ENCODE measurements around the gene MLYCD. TPM values are rescaled to one million over a fixed set of nuclear protein-coding genes. Genes with fewer than 3 reads are reported as not detected.

Gene MLYCD
- total RNA-seq, 1 donor from 2014 or later: 2.8 TPM

DNA sequence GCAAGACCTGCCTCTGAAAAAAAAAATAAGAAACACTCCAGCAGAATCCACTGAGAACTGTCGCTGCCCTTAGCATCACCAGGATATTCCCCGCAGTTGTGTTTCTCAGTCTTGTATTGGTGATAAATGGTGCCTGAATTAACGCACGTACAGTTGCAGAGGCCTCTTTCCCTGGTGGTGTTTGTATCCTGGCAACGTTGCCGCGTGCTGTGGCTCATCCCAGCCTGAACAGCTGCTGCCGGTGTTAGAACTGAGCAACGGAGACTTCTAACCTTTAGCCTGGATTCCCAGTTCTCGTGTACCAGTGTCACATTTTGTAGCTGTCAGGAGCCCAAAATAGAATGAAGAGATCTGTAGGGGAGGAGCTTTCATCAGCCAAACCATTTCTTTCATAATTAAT, 4.8 kb downstream of the MLYCD start:
- FAIRE-seq: no peak

DNA sequence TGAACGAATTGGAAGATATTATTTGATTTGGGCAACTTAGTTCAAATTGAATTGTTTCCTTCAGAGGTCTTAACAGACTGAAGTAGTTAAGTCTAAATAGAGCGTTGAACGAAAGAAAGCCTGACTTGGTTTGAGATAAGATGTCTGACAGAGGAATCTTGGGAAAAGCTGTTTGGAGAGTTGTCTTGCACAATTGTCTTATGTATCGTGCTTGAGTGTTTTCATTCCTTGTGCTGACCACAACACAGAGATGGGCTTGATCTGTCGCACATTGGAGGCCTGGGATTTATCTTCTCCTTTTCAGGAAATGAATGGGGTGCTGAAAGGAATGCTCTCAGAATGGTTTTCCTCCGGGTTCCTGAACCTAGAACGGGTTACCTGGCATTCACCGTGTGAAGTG, 7.8 kb downstream of the MLYCD start:
- H3K4me1 Mint-ChIP-seq (ENCODE audit: low read depth, unreplicated experiment): peaks cover 5% of the 10 kb centered on the region

More for the DNA sequence above, 4.8 kb downstream of the MLYCD start:
- Mint-ChIP-seq H3K27ac (ENCODE audit: unreplicated experiment) (no peak overlapping the region), H3K9me3 (ENCODE audit: unreplicated experiment) (no peaks in the 10 kb centered on the region), H3K27me3 (ENCODE audit: low read depth, unreplicated experiment) (no peaks in the 10 kb centered on the region), H3K36me3 (ENCODE audit: low read depth, unreplicated experiment) (peaks cover 7% of the 10 kb centered on the region), H3K4me1 (ENCODE audit: low read depth, unreplicated experiment) (peaks cover 16% of the 10 kb centered on the region), H3K4me3 (ENCODE audit: unreplicated experiment) (no peak overlapping the region)
- H3K4me1 ChIP-seq (ENCODE audit: insufficient read depth, low read length): peaks cover 12% of the 10 kb centered on the region
- no peaks in the 10 kb centered on the region for H3K27me3 ChIP-seq (ENCODE audit: insufficient read depth, low read length)
- no peak overlapping the region for H2AFZ ChIP-seq (ENCODE audit: low read depth, low read length)
- DNase-seq (ENCODE audit: low read depth): peak; percentile 8
- H3K36me3 ChIP-seq (ENCODE audit: insufficient read depth, low read length): no peaks in the 10 kb centered on the region
- no peaks in the 10 kb centered on the region for H3K9me3 ChIP-seq (ENCODE audit: insufficient read depth, low read depth, low read length)
- peaks cover 26% of the 10 kb centered on the region for H4K20me1 ChIP-seq (ENCODE audit: insufficient read depth, low read length)
- no peaks in the 10 kb centered on the region for H3K79me2 ChIP-seq (ENCODE audit: insufficient read depth, low read length)
- no peak overlapping the region for H3K9ac ChIP-seq (ENCODE audit: low read length)
- no peak overlapping the region for H3K4me2 ChIP-seq (ENCODE audit: low read length)
- no peak overlapping the region for H3K27ac ChIP-seq (ENCODE audit: low read depth, low read length)
- H3K4me3 ChIP-seq (ENCODE audit: insufficient read depth, low read depth, low read length): no peak overlapping the region
- TF ChIP-seq, protein P1, sequence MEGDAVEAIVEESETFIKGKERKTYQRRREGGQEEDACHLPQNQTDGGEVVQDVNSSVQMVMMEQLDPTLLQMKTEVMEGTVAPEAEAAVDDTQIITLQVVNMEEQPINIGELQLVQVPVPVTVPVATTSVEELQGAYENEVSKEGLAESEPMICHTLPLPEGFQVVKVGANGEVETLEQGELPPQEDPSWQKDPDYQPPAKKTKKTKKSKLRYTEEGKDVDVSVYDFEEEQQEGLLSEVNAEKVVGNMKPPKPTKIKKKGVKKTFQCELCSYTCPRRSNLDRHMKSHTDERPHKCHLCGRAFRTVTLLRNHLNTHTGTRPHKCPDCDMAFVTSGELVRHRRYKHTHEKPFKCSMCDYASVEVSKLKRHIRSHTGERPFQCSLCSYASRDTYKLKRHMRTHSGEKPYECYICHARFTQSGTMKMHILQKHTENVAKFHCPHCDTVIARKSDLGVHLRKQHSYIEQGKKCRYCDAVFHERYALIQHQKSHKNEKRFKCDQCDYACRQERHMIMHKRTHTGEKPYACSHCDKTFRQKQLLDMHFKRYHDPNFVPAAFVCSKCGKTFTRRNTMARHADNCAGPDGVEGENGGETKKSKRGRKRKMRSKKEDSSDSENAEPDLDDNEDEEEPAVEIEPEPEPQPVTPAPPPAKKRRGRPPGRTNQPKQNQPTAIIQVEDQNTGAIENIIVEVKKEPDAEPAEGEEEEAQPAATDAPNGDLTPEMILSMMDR (IDR thresholded peaks at IDR 0.05; ENCODE audit: insufficient read depth, low read depth, low read length): no peak
- no peak for TF ChIP-seq EZH2 (IDR thresholded peaks at IDR 0.05; ENCODE audit: insufficient read depth, low read length)

DNA sequence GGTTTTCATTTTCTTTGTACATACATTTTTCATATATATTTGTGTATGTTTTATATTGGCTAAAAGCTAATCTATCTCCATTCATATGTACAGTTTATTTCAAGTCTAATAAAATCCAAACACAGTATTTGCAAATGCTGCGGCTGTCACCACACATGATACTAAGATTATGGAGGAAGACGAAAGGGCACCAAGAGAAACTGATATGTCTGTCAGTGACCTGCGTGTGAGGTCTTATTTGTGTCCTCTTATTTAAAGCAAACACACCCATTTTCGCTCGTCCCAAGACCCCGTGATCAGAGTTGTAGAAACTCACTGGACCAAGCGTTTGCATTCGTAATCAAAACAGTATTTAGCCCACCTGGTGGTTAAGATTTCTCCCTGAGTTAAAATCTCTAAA, 8.2 kb downstream of the MLYCD start:
- Histone ChIP-seq H2AFZ (ENCODE audit: low read depth, low read length) (no peak overlapping the region), H3K27ac (ENCODE audit: low read depth, low read length) (no peak overlapping the region), H3K4me3 (ENCODE audit: insufficient read depth, low read depth, low read length) (no peak overlapping the region), H3K9ac (ENCODE audit: low read length) (no peak overlapping the region), H3K9me3 (ENCODE audit: insufficient read depth, low read depth, low read length) (no peaks in the 10 kb centered on the region), H3K79me2 (ENCODE audit: insufficient read depth, low read length) (no peaks in the 10 kb centered on the region), H3K4me1 (ENCODE audit: insufficient read depth, low read length) (no peaks in the 10 kb centered on the region), H3K27me3 (ENCODE audit: insufficient read depth, low read length) (no peaks in the 10 kb centered on the region), H3K4me2 (ENCODE audit: low read length) (no peak overlapping the region), H4K20me1 (ENCODE audit: insufficient read depth, low read length) (peaks cover 11% of the 10 kb centered on the region), H3K36me3 (ENCODE audit: insufficient read depth, low read length) (no peaks in the 10 kb centered on the region)
- no peak for FAIRE-seq
- H3K4me1 Mint-ChIP-seq (ENCODE audit: low read depth, unreplicated experiment): peaks cover 5% of the 10 kb centered on the region
- no peak for DNase-seq (ENCODE audit: low read depth)
- peaks cover 15% of the 10 kb centered on the region for H3K36me3 Mint-ChIP-seq (ENCODE audit: low read depth, unreplicated experiment)
- H3K4me3 Mint-ChIP-seq (ENCODE audit: unreplicated experiment): no peak overlapping the region
- no peak overlapping the region for H3K27ac Mint-ChIP-seq (ENCODE audit: unreplicated experiment)
- no peaks in the 10 kb centered on the region for H3K27me3 Mint-ChIP-seq (ENCODE audit: low read depth, unreplicated experiment)
- no peaks in the 10 kb centered on the region for H3K9me3 Mint-ChIP-seq (ENCODE audit: unreplicated experiment)
- TF ChIP-seq, protein P1 (IDR thresholded peaks at IDR 0.05; ENCODE audit: insufficient read depth, low read depth, low read length): no peak

More for the DNA sequence above, 7.8 kb downstream of the MLYCD start:
- peaks cover 13% of the 10 kb centered on the region for H4K20me1 ChIP-seq (ENCODE audit: insufficient read depth, low read length)
- no peak overlapping the region for H3K9ac ChIP-seq (ENCODE audit: low read length)
- no peak for FAIRE-seq
- no peaks in the 10 kb centered on the region for H3K36me3 ChIP-seq (ENCODE audit: insufficient read depth, low read length)
- H3K9me3 Mint-ChIP-seq (ENCODE audit: unreplicated experiment): no peaks in the 10 kb centered on the region
- no peak overlapping the region for H3K4me2 ChIP-seq (ENCODE audit: low read length)
- TF ChIP-seq, protein P1 (IDR thresholded peaks at IDR 0.05; ENCODE audit: insufficient read depth, low read depth, low read length): no peak
- no peak for TF ChIP-seq EZH2 (IDR thresholded peaks at IDR 0.05; ENCODE audit: insufficient read depth, low read length)
- no peaks in the 10 kb centered on the region for H3K27me3 Mint-ChIP-seq (ENCODE audit: low read depth, unreplicated experiment)
- no peaks in the 10 kb centered on the region for H3K9me3 ChIP-seq (ENCODE audit: insufficient read depth, low read depth, low read length)
- H2AFZ ChIP-seq (ENCODE audit: low read depth, low read length): no peak overlapping the region
- H3K27ac ChIP-seq (ENCODE audit: low read depth, low read length): no peak overlapping the region
- H3K4me1 ChIP-seq (ENCODE audit: insufficient read depth, low read length): no peaks in the 10 kb centered on the region
- H3K4me3 ChIP-seq (ENCODE audit: insufficient read depth, low read depth, low read length): no peak overlapping the region
- peaks cover 14% of the 10 kb centered on the region for H3K36me3 Mint-ChIP-seq (ENCODE audit: low read depth, unreplicated experiment)
- H3K4me3 Mint-ChIP-seq (ENCODE audit: unreplicated experiment): no peak overlapping the region
- H3K79me2 ChIP-seq (ENCODE audit: insufficient read depth, low read length): no peaks in the 10 kb centered on the region
- peak; percentile 6 for DNase-seq (ENCODE audit: low read depth)
- no peak overlapping the region for H3K27ac Mint-ChIP-seq (ENCODE audit: unreplicated experiment)
- H3K27me3 ChIP-seq (ENCODE audit: insufficient read depth, low read length): no peaks in the 10 kb centered on the region

All from astrocyte (in vitro differentiated cells and primary cell).